A673 (cell line): ENCODE results near the gene SRBD1.

Source experiments
- CTCF ChIP-seq: fragments of 300-800, 200-600 bp; sonication (generic); conservative IDR thresholded peaks from 2 replicates; pipeline ENCODE4 v1.5.1; 2017; ENCODE audit warnings: low read depth, mild to moderate bottlenecking, antibody characterized with exemption, low read length, moderate library complexity, mixed read lengths
- EZH2 ChIP-seq: fragments of 200-600 bp; sonication (generic); IDR thresholded peaks from 2 replicates; pipeline ENCODE4 v1.6.1; 2017; ENCODE audit warnings: borderline replicate concordance, low read depth, mild to moderate bottlenecking, mixed read lengths, antibody characterized with exemption, low read length; ENCODE audit not compliant: poor library complexity, severe bottlenecking

GRCh38 chr2:45602624-45603023 lies 8.4 kb downstream of the SRBD1 start:
- no peak for TF ChIP-seq CTCF
- no peak for TF ChIP-seq EZH2
